Activated T-helper 9 cell treated with anti-CD3 and anti-CD28 coated beads, Interleukin-2, amount 50 U/mL, for 16 hours (primary cell): Measurements from ENCODE around the gene CRADD.

Experiments
- DNase-seq: peaks from one replicate; pipeline ENCODE4 v3.0.0-alpha.2; 2020; ENCODE audit warnings: low read depth

Gene CRADD

DNA sequence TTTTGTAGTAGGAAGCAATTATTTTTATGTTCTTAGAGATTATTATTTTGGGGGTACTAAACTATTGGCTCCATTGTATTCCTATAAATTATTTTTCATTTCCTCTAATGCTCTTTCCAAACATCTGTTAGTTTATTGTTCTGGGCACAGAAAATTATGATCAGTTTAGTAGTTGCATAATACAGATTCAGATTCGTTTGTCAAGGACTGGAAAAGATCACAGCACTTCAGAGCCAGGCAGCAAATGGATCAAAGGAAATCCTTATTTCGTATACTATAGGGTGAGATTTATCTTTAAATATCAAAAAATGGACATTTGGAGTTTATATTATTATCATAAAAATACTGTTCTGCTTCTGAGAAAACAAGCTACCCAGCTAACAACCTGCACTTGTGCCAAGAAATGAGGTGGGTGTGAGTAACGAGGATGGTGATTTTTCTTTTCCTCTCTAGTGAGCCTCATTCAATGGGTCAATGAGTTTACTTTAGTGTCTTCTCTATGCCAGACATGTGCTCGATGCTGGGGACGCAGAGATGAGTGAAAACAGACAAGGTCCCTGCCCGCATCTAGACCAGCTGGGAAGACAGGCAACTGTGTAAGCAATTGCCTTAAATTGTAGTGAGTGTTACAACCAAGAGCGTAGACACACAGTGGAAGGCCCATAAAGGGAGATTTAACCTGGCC, 262.6 kb downstream of the CRADD start:
- DNase-seq = no peak

DNA sequence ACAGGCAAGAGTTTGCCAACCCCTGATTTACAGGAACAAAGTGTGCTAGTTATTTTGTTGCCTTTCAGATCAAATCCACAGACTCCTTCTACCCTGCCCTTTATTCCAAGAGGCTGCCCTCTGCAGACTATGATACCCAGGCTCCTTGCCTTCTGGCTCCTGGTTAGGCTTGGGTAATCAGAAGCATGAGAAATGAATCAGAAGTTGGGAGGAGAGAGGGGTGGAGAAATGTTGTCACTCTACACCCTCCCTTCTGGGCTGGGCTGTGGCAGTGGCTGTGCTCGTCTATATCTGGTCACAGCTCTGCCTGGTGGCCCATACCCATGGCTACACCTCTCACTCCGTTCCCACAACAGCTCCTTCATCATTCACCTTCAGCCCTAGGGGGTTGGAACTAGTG, 266.6 kb downstream of the CRADD start:
- no peak for DNase-seq

DNA sequence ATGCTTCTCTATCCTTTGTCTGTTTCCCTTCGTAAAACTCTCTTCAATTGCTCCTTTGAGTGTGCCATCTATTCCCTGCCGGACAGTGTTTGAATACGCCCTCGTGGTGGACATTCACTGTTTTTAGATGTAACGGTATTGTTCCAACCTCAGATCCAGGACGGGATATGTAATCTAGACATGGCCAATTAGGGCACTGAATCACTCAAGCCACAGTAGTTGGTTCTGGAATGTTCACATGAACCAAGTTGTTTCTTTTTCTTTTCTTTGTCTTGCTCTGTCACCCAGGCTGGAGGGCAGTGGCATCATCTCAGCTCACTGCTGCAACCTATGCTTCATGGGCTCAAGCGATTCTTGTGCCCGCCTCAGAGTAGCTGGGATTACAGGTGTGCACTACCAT, 267.0 kb downstream of the CRADD start:
- DNase-seq = no peak
